GM19238 (cell line): ENCODE results near the gene SH3BP1.

Experiments used
- DNase-seq: peaks from one replicate; pipeline ENCODE4 v3.0.0; 2011; ENCODE audit warnings: low spot score; ENCODE audit not compliant: insufficient read length

The SH3BP1 gene

GRCh38 chr22:37704645-37705044, 65.2 kb downstream of the SH3BP1 start:
- DNase-seq: no peak

DNA sequence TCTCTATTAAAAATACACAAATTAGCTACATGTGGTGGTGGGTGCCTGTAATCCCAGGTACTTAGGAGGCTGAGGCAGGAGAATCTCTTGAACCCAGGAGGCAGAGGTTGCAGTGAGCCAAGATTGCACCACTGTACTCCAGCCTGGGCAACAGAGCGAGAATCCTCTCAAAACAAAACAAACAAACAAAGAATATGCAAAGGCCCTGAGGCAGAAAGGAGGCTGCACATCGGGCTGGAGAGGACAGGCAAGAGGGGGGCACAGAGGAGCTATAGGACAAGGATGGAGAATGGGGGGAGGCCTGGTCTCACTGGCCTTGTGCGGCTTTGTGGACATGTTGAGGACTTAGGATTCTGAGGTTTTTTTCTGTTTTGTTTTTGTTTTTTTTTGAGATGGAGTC, 65.7 kb downstream of the SH3BP1 start:
- no peak for DNase-seq
